HepG2 (cell line): ENCODE data around the gene DSTN. TPM values are rescaled to one million over a fixed set of nuclear protein-coding genes. Genes with fewer than 3 reads are reported as not detected.
A peak's percentile ranks its signal among the peaks of the same experiment; 100 is the strongest.

ENCODE experiments used
- ADNP ChIP-seq: sonication (generic); formaldehyde crosslinking; IDR thresholded peaks from 2 replicates; pipeline ENCODE4 v1.4.0; 2020; ENCODE audit warnings: missing genetic modification reagents
- IRX3 ChIP-seq: sonication (generic); formaldehyde crosslinking; IDR thresholded peaks from 2 replicates; pipeline ENCODE4 v1.8.1; 2023; ENCODE audit warnings: mild to moderate bottlenecking, low read depth, missing genetic modification reagents, borderline replicate concordance
- POLR2AphosphoS2 ChIP-seq: IDR thresholded peaks from 2 replicates; pipeline ENCODE4 v1.6.1; 2011; ENCODE audit warnings: low read depth, low read length, improper control_type of control experiment
- TARDBP ChIP-seq: sonication (generic); formaldehyde crosslinking; IDR thresholded peaks from 2 replicates; pipeline ENCODE4 v1.8.0; 2022; ENCODE audit warnings: mild to moderate bottlenecking, missing genetic modification reagents
- ZBTB7A ChIP-seq: sonication (generic); formaldehyde crosslinking; IDR thresholded peaks from 2 replicates; pipeline ENCODE4 v1.8.0; 2022; ENCODE audit warnings: mild to moderate bottlenecking, missing genetic modification reagents
- ZNF460 ChIP-seq: sonication (generic); formaldehyde crosslinking; IDR thresholded peaks from 2 replicates; pipeline ENCODE4 v1.5.1; 2020; ENCODE audit warnings: missing genetic modification reagents, mild to moderate bottlenecking, borderline replicate concordance
- polyA plus RNA-seq, 8 experiments: library from polyadenylated mRNA; depleted of rRNA in 3 of 8; stranded (reverse) in 7 of 8; unstranded in 1 of 8; fragments of >200 nt; fragmentation: Illumina TruSeq in 4 of 8; extraction: Trizol in 4 of 8; gene quantifications; 2 replicates each; pipeline versions ENCODE4 v1.2.1 to v1.2.3, GENCODE V29; 2011 to 2016; ENCODE audit warnings: low read depth in 4 of 8, missing spikeins in 1 of 8, mixed read lengths in 1 of 8; ENCODE audit not compliant: insufficient read depth in 1 of 8
- total RNA-seq, 5 experiments: library from RNA; depleted of rRNA; stranded (reverse); fragments of >200 nt; fragmentation: Illumina TruSeq; extraction: Trizol; gene quantifications; 2 replicates each; pipeline ENCODE4 v1.2.3, GENCODE V29; 2016; ENCODE audit warnings: low read depth in 1 of 5
- TF ChIP-seq, protein P1 (sequence below): sonication (generic); formaldehyde crosslinking; IDR thresholded peaks from 2 replicates; pipeline ENCODE4 v1.4.0; 2020; ENCODE audit warnings: mild to moderate bottlenecking, missing genetic modification reagents
- TF ChIP-seq, protein P2 (sequence below): sonication (generic); formaldehyde crosslinking; IDR thresholded peaks from 2 replicates; pipeline ENCODE4 v1.4.0; 2020; ENCODE audit warnings: mild to moderate bottlenecking, missing genetic modification reagents
- TF ChIP-seq, protein P3 (sequence below): sonication (generic); formaldehyde crosslinking; IDR thresholded peaks from 2 replicates; pipeline ENCODE4 v1.8.1; 2022; ENCODE audit warnings: mild to moderate bottlenecking, missing genetic modification reagents
- TF ChIP-seq, protein P4 (sequence below): sonication (generic); formaldehyde crosslinking; IDR thresholded peaks from 2 replicates; pipeline ENCODE4 v1.4.0; 2020; ENCODE audit warnings: missing genetic modification reagents
- TF ChIP-seq, protein P5 (sequence below): sonication (generic); formaldehyde crosslinking; conservative IDR thresholded peaks from 2 replicates; pipeline ENCODE4 v1.4.0; 2020; ENCODE audit warnings: missing genetic modification reagents

DSTN gene
- total and polyA plus RNA-seq, 2 of the 13 experiments (the other 11 are each of a cell fraction or from before 2014, with no cell fraction given) = 27.6 to 106 TPM

DNA sequence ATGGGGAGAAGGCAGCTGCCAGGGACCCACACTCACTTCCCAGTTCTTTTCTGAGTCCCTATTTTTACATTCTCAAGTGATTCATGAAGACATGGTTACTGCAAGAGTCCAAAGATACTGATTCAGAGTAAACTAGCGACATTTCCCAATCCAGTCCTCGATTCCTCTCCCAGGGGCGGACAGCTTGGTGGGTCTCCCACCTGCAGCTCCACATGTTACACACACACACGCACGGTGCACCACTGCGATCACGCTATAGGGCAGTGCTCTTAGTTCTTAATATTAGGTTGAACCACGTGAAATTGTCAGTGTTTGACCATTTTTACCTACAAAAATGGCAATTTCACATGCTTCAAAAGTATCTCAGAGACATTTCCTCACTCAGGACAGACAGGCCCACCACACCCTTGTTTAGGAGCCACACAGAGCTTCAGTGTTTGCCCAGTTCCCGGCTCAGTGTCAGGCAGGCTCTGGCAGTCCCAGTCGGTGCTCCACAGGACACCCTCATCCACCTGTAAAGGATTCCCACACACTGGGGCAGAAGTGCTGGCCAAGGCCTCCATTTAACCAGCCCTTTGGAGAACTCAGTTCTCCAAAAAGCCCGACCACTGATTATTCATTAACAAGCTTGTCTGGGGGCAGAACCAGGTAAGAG lies 60.4 kb downstream of the DSTN start (continued):
- TF ChIP-seq, protein P1, sequence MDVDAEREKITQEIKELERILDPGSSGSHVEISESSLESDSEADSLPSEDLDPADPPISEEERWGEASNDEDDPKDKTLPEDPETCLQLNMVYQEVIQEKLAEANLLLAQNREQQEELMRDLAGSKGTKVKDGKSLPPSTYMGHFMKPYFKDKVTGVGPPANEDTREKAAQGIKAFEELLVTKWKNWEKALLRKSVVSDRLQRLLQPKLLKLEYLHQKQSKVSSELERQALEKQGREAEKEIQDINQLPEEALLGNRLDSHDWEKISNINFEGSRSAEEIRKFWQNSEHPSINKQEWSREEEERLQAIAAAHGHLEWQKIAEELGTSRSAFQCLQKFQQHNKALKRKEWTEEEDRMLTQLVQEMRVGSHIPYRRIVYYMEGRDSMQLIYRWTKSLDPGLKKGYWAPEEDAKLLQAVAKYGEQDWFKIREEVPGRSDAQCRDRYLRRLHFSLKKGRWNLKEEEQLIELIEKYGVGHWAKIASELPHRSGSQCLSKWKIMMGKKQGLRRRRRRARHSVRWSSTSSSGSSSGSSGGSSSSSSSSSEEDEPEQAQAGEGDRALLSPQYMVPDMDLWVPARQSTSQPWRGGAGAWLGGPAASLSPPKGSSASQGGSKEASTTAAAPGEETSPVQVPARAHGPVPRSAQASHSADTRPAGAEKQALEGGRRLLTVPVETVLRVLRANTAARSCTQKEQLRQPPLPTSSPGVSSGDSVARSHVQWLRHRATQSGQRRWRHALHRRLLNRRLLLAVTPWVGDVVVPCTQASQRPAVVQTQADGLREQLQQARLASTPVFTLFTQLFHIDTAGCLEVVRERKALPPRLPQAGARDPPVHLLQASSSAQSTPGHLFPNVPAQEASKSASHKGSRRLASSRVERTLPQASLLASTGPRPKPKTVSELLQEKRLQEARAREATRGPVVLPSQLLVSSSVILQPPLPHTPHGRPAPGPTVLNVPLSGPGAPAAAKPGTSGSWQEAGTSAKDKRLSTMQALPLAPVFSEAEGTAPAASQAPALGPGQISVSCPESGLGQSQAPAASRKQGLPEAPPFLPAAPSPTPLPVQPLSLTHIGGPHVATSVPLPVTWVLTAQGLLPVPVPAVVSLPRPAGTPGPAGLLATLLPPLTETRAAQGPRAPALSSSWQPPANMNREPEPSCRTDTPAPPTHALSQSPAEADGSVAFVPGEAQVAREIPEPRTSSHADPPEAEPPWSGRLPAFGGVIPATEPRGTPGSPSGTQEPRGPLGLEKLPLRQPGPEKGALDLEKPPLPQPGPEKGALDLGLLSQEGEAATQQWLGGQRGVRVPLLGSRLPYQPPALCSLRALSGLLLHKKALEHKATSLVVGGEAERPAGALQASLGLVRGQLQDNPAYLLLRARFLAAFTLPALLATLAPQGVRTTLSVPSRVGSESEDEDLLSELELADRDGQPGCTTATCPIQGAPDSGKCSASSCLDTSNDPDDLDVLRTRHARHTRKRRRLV (CRISPR knock-in tag) = no peak
- TF ChIP-seq ZNF460 (CRISPR knock-in tag) (no peak), IRX3 (CRISPR knock-in tag) (no peak), POLR2AphosphoS2 (0 out of 2 replicates have a peak, but pooled peaks have one; percentile 32), ADNP (no peak), ZBTB7A (CRISPR knock-in tag) (no peak), TARDBP (CRISPR knock-in tag) (0 out of 2 replicates have a peak, but pooled peaks have one; percentile 28)
- TF ChIP-seq, protein P2, sequence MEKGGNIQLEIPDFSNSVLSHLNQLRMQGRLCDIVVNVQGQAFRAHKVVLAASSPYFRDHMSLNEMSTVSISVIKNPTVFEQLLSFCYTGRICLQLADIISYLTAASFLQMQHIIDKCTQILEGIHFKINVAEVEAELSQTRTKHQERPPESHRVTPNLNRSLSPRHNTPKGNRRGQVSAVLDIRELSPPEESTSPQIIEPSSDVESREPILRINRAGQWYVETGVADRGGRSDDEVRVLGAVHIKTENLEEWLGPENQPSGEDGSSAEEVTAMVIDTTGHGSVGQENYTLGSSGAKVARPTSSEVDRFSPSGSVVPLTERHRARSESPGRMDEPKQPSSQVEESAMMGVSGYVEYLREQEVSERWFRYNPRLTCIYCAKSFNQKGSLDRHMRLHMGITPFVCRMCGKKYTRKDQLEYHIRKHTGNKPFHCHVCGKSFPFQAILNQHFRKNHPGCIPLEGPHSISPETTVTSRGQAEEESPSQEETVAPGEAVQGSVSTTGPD = no peak
- TF ChIP-seq, protein P3, sequence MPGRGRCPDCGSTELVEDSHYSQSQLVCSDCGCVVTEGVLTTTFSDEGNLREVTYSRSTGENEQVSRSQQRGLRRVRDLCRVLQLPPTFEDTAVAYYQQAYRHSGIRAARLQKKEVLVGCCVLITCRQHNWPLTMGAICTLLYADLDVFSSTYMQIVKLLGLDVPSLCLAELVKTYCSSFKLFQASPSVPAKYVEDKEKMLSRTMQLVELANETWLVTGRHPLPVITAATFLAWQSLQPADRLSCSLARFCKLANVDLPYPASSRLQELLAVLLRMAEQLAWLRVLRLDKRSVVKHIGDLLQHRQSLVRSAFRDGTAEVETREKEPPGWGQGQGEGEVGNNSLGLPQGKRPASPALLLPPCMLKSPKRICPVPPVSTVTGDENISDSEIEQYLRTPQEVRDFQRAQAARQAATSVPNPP (CRISPR knock-in tag) = no peak
- TF ChIP-seq, protein P4, sequence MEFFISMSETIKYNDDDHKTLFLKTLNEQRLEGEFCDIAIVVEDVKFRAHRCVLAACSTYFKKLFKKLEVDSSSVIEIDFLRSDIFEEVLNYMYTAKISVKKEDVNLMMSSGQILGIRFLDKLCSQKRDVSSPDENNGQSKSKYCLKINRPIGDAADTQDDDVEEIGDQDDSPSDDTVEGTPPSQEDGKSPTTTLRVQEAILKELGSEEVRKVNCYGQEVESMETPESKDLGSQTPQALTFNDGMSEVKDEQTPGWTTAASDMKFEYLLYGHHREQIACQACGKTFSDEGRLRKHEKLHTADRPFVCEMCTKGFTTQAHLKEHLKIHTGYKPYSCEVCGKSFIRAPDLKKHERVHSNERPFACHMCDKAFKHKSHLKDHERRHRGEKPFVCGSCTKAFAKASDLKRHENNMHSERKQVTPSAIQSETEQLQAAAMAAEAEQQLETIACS (CRISPR knock-in tag) = no peak
- TF ChIP-seq, protein P5, sequence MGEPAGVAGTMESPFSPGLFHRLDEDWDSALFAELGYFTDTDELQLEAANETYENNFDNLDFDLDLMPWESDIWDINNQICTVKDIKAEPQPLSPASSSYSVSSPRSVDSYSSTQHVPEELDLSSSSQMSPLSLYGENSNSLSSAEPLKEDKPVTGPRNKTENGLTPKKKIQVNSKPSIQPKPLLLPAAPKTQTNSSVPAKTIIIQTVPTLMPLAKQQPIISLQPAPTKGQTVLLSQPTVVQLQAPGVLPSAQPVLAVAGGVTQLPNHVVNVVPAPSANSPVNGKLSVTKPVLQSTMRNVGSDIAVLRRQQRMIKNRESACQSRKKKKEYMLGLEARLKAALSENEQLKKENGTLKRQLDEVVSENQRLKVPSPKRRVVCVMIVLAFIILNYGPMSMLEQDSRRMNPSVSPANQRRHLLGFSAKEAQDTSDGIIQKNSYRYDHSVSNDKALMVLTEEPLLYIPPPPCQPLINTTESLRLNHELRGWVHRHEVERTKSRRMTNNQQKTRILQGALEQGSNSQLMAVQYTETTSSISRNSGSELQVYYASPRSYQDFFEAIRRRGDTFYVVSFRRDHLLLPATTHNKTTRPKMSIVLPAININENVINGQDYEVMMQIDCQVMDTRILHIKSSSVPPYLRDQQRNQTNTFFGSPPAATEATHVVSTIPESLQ (CRISPR knock-in tag) = no peak
